Measurements from ENCODE around the gene SOX9.

SOX9 gene

DNA sequence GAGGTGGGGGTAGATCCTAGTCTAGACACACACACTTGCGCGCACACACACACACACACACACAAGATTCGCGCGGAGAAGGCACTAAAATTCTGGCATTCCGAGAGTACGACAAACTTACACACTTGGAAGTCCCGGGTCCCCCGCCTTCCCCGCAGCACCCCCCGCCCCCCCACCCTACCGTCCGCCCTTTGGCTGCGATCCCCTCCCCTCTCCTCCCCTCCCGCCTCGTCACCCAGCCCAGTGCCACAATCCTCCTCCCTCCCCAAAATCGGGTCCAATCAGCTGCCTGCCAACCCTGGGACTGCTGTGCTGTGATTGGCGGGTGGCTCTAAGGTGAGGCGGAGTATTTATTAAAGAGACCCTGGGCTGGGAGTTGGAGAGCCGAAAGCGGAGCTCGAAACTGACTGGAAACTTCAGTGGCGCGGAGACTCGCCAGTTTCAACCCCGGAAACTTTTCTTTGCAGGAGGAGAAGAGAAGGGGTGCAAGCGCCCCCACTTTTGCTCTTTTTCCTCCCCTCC lies at the start of gene SOX9:
Gene SOX9, plus strand, starts transcription at position 379 of the 522 bp plus-strand sequence. CDS start 372 bp downstream, outside the sequence.
- DNase-seq, result peak; percentile 96

GRCh38 chr17:72071330-72071729 lies 49.5 kb upstream of the SOX9 start:
- DNase-seq, result no peak

DNA sequence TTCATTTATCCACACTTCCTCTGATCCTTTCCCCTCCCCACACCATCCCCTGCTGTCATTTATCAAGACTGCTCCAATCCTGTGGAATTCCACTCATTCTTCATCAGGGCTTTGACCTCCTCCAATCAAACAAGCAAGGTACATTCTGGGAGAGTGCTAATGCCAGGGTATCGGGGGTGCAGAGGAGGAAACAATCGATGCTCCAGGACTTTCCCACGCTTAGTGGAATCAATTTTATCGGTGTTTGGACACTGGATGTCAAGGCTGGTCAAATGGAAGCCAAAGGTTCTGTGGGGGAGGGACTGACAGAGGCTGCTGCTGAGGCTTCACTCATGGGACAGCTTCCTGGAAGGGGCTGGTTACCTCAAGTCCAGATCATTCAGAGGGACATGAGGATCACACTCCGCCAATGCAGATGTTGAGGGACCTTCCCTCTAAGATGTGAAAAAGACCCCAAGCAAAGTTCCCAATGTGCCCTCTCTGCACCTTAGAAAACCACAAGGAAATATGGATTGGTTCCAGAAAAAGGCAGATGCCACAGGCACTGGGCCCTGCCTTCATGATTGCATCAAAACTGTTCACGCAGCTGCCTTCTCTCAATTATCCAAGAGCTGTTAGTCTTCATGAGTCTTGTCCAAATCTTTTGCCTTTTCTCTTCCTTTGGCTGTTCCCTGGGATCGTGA lies 44.7 kb upstream of the SOX9 start:
- DNase-seq, result no peak

DNA sequence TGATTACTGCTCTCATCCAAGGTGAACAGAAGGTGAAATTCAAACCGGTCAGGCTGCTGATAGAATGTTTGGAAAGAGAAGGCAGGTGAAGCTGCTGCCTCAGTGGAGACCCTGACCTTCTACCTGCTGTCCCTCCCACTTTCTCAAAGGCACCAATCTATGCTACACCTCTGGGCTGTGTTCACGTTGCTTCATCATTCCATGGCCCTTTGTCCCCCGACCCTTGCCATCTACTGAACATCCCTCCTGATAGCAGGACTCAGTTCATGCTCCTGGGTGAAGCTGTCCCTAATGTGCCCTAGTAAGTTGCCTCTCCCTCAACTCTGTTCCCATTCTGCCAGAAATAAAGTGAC lies 44.2 kb upstream of the SOX9 start:
- no peak for DNase-seq

- no peak for DNase-seq
Observed at GRCh38 chr17:72077326-72077960, 43.4 kb upstream of the SOX9 start.

- no peak for DNase-seq
Observed at GRCh38 chr17:72079700-72080099, 41.1 kb upstream of the SOX9 start.

GRCh38 chr17:72087876-72088275 lies 32.9 kb upstream of the SOX9 start:
- no peak for DNase-seq

- DNase-seq, result no peak
Observed at GRCh38 chr17:72089453-72089987, 31.3 kb upstream of the SOX9 start.

DNA sequence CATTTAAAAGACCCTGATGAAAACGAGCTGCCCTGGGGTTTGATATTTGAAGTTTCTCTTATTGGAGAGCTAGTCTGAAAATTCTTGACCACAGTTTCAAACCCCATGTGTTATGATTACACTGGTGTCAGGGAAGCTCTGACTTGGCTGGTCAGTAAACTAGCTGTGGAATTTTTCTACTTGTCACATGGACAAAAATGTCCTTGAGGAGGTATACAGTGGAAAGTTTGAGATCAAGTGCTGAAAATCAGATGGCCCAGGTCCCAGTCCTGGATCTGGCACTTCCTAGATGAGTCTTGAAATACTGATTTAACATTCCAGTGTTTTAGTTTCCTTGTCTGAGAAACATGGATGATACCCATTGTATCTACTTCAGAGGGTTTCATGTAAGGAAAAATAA lies 30.7 kb upstream of the SOX9 start:
- DNase-seq, result no peak

DNA sequence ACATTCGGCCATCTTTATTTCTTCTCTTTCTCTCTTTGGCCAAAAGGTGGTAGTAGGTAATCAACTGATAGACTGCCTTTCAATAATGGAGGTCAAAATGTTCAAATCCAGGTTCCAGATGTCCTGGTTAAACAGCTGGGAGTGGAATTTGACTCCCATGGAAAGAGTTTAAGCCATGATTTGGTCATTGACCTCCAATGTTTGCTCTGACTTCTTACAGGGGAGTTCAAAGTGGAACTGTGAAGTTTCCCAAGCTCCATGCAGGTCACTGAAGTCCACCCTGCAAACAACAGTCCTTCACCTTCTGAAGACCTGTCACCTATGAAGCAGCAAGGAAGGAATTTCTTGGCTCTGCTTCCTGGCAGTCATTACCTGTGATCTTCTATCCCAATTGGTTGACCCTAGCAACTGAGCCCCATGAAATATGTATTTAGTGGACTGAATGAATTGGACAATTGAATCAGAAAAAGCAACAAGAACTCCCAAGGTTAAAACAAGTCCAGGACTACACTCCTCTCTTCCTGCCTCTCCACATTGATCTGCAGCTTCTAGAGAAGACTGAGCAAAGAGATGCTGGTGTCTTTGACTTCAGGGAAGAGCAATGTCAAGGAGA lies 28.0 kb upstream of the SOX9 start:
- no peak for DNase-seq

- no peak for DNase-seq
Observed at GRCh38 chr17:72093707-72094106, 27.1 kb upstream of the SOX9 start.

- DNase-seq, result no peak
Observed at GRCh38 chr17:72095316-72095715, 25.5 kb upstream of the SOX9 start.

DNA sequence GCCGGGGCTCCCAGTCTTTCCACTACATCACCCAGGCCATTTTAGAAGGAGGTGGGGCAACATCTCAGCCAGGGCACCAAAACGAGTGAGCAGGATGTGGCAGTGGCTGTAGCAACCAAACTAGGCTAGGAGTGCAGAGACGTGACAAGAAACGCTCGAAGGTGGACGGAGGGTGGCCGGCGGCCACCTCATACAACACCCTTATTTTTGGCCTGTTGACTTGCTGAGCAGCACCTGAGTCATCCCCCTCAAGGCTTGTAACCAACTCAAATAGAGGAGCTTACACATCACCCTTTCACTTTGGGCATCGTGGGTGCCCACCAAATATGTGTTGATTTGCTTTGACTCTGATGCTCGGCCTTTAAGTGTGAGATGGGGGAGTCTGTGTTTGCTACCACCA lies 23.7 kb upstream of the SOX9 start:
- no peak for DNase-seq

- DNase-seq, result no peak
Observed at GRCh38 chr17:72099919-72100318, 20.9 kb upstream of the SOX9 start.

DNA sequence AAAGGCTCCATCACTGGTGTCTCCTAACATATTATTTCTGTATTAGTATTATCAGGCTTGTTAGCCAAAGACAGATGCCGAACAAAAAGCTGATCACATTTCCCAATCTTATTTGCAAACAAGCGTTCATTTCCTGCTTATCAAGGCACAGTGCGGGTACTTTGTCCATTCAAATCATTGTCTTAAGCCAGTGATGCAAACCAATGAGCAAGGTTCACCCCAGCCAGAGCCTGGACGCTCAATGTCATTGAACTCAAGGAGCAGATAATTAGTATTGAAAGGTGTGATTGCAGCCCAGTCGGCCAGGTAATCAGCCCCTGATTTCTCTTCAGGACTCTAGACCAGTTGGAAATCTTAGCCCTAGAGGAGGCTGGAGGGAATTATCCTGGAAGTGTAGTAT lies 20.4 kb upstream of the SOX9 start:
- peak; percentile 31 for DNase-seq

- DNase-seq, result no peak
Observed at GRCh38 chr17:72101526-72101925, 19.3 kb upstream of the SOX9 start.

DNA sequence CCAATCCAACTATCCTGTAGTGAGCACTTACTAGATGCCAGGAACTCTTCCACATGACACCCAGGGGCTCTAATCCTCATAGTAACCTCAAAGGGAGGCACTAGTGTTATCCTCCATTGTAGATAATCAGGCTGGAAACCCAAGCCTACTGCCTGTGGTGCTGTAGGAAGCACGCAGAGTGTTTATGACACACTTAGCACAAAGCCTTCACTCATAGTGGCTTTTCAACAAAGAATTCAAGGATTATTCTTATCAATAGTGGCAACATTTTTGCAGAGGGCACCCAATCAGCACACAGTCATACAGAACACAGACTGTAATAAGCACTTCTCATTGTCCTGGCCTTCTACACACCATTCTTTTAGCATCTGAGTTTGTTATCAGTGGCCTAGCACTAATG lies 18.5 kb upstream of the SOX9 start:
- no peak for DNase-seq

DNA sequence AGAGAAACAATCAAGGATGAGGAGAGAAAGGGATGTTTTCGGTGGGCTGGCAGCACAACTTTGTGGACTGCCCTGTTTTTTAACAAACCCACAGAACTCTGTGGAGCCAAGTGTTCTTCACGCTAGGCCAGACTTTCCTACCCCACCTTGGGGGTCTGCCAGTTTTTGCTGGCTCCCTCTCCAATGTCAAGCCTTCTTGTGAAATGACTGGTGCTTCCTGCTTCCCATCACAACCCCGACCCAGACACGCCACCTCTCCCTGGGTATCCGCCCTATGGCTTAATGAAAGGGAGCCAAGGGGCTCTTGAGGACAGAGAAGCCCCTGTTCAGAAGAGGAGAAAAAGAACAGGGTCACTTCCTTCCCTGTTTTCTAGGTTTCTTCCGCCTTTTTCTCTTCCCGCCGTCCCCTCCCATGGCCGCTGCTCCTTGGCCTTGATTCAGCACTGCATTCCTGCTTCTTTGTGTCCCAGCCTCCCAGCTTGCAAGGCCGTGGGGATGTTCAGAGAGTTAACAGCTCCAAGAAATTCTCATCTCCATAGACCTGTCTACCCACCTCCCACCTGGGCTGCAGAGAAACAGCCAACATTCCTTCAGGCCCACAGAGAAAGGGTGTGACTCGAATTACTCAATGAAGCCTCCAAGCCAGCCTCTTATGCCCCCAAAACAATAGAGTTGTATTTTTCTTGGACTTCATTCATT lies 16.5 kb upstream of the SOX9 start:
- DNase-seq, result no peak

- no peak for DNase-seq
Observed at GRCh38 chr17:72104863-72105234, 16.0 kb upstream of the SOX9 start.

GRCh38 chr17:72107100-72107499 lies 13.7 kb upstream of the SOX9 start:
- DNase-seq, result peak; percentile 30

DNA sequence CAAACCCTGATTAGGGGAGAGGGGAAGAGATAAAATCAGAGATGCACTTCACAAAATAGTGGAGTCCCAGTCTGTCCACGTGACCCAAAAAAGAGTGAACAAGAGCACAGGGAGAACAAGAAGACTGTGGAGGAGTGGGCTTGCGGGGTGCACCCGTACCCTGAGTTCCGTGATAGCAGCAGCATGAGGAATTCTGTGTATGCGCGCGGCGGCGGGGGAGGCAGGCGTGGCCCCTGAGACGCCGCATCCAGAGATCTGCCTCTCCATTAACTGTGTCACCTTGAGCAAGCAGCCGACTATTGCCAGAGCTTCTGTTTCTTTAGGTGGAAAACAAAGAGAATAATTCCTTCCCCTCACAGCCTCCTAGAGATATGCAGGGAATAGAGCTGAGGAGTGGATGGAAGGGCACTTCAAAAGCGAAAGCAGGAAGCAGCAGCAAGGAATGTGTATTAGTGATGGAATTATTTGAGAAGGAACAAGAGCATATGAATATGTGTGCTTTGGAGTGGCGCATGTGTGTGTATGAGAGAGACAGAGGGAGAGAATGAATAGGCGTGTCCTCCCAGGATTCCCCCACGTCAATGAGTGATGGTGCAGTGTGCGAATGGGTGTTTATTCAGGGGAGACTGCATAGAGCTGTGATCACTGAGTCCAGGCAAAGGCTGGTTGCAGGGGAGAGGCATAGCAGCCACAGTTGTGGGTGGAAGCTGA lies 10.4 kb upstream of the SOX9 start:
- no peak for DNase-seq

GRCh38 chr17:72110942-72111318 lies 9.9 kb upstream of the SOX9 start:
- no peak for DNase-seq

Measured in NCI-H146 (cell line).